D721Med (cell line): Measurements from ENCODE around the gene SWT1.

Experiments
- DNase-seq: peaks from one replicate; pipeline ENCODE4 v3.0.0; 2011; ENCODE audit warnings: low spot score; ENCODE audit not compliant: insufficient read length
- FAIRE-seq: peaks from 2 replicates; lab custom pipeline; 2011; peaks lifted over from hg19 to GRCh38; lab: Jason Lieb, UNC
- TF ChIP-seq, protein P1 (sequence below): IDR thresholded peaks from 2 replicates; pipeline ENCODE4 v1.5.1; 2012; ENCODE audit warnings: mild to moderate bottlenecking, control low read depth; ENCODE audit not compliant: insufficient read depth; ENCODE audit errors: missing control alignments

Gene SWT1

DNA sequence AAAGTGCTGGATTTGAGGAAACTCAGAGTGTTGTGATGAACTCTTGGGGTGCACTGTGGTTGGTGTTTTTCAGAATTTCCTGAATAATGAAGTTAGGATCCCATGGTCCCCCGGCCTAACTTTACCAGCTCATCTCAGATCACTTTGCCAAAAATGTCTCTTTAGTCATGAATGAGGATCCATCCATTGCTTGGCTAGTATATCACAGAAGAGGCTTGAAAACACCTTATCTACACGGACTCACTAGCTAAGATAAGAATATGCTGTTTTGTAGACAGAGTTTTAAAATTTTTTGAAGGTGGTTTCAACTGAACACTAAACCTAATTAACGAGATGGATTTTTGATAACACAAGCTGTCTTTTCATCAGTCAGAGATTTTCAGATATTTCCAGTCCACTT, 106.3 kb downstream of the SWT1 start:
- no peak for FAIRE-seq
- TF ChIP-seq, protein P1, sequence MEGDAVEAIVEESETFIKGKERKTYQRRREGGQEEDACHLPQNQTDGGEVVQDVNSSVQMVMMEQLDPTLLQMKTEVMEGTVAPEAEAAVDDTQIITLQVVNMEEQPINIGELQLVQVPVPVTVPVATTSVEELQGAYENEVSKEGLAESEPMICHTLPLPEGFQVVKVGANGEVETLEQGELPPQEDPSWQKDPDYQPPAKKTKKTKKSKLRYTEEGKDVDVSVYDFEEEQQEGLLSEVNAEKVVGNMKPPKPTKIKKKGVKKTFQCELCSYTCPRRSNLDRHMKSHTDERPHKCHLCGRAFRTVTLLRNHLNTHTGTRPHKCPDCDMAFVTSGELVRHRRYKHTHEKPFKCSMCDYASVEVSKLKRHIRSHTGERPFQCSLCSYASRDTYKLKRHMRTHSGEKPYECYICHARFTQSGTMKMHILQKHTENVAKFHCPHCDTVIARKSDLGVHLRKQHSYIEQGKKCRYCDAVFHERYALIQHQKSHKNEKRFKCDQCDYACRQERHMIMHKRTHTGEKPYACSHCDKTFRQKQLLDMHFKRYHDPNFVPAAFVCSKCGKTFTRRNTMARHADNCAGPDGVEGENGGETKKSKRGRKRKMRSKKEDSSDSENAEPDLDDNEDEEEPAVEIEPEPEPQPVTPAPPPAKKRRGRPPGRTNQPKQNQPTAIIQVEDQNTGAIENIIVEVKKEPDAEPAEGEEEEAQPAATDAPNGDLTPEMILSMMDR = no peak
- DNase-seq = no peak

DNA sequence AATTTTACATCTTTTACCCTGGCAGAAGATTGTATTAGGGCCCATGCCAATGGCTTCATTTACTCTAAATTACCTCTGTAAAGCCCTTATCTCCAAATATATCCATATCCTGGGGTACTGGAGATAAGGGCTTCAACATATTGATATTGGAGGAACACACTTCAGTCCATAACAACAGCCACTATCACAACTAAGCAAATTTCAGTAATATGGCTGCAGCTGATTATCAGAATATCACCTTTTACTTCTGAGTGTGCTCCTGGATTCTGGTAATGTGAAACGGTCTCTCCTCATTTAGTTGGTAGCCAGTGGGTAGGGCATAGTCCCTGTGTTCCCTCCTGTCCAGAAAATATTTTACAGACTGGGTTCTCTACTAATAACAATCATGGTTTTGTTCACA, 106.8 kb downstream of the SWT1 start:
- no peak for FAIRE-seq
- DNase-seq = no peak
- TF ChIP-seq, protein P1 = no peak

DNA sequence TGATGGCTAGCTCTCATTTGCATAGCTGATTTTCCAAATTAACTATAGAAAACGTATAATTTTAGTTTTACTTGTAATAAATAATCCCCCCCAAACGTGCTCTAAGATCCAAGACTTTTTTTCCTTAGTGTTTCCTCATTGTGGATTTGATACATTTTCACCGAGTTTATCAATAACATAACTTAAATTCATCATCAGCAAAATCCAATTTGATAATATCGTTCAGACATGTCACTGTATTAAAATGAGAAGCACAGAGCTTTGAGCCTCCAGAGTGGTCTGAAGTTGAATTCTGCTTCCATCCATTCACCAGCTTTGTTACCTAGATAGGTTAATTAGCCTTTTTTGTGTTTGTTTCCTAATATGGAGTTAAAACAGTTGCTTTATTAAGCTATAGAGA, 108.3 kb downstream of the SWT1 start:
- DNase-seq (no peak), FAIRE-seq (peak; percentile 46)
- TF ChIP-seq, protein P1 = no peak

- FAIRE-seq = peak; percentile 55
- TF ChIP-seq, protein P1 = no peak
- DNase-seq = no peak
Measured at GRCh38 chr1:185267301-185267700, 110.3 kb downstream of the SWT1 start.

DNA sequence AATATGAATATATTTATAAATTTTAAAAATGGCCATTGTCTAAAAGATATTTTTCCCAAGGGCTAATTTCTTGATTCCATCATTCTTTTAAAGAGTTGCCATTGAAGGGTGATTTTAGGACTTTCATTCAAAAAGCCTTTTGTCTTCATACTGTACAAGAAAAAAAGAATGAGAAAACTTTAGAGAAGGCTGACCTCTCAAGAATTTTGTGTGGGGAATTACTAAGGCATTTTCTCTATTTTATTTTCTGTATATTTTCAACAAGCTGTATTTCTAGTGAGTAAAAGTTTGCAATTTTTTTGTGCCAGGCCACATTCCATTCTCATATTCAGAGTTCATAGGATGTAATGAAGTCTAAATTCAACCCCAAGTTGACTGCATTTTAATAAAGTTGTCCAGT, 110.7 kb downstream of the SWT1 start:
- DNase-seq = no peak
- TF ChIP-seq, protein P1 = no peak
- FAIRE-seq = no peak

DNA sequence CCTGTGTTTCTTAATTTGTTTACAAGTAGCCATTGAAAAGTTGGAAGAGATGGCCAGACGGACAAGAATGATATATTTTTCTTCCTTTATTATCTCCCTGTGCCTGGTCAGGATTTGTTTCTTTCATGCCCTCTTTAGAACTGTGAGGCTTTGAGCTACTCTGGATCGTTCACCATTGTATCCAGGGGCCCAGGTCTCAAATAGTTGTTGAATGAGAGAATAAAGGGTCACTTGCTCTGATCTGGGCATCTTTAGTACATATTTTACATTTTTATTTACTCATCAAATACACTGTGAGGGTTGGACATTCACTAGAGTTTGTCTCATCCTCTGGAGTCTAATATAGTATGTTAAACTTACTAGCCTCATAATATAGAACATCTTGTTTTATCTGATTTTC, 111.4 kb downstream of the SWT1 start:
- DNase-seq = no peak
- FAIRE-seq = no peak
- TF ChIP-seq, protein P1 = no peak

- DNase-seq (no peak), FAIRE-seq (peak; percentile 73)
Measured at GRCh38 chr1:185271921-185272320, 115.0 kb downstream of the SWT1 start.

More at GRCh38 chr1:185271921-185272320, 115.0 kb downstream of the SWT1 start:
- TF ChIP-seq, protein P1 = no peak
